Measurements from ENCODE around the gene RASSF1. TPM values are rescaled to one million over a fixed set of nuclear protein-coding genes. Genes with fewer than 3 reads are reported as not detected.

The RASSF1 gene
- total RNA-seq, 2 experiments from 2014 or later: 124 to 205 TPM

DNA sequence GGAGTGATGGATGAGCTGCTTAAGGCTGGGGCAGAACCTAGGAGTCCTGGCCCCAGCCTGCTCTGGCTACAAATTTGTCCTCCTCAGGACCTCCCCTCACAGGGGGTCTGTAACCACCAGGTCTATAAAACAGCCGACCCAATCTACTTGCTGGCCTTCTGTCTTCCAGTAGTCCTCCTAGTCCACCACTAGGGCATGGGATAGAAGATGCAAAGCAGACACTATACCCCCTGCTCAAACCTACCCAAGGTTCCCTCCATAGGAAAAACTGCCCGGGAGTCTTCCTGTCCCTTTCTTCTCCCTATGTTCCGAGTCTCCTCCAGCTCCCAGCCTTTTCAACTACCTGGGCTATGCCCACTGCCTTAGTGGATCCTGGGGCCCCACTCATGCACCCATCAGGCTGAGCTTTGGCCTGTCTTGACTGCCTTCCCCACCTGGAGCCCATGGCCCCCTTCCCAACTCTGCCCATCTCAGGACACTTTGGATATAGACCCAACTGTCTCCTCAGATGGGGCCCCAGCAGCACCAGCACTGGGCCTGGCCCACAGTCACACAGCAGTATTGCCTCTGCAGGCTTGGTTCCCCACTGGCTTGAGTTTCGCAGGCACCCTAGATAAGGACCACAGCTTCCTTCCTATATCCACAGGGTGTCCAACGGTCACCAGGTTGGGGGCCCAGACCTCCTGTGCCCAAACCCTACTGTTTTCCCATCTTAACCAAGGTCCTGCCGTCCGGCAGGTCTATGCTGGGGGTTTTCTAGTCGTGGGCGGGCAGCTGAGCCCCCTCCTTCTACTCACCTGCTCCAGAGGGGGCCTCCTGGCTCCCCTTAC, 42.5 kb downstream of the RASSF1 start:
- Mint-ChIP-seq H3K27me3 (no peaks in the 10 kb centered on the region), H3K4me1 (peaks cover 23% of the 10 kb centered on the region), H3K36me3 (peaks cover 5% of the 10 kb centered on the region), H3K9me3 (ENCODE audit: low read depth) (no peaks in the 10 kb centered on the region), H3K4me3 (peak overlapping the region; percentile 96), H3K27ac (peak overlapping the region; percentile 99)
- CTCF ChIA-PET: interaction anchor here (0.5 to 17.4 kb wide), 18 partner anchors 9 to 293 kb away, joined by 3 to 266 read pairs (median 4); partner anchors contain the start of genes HYAL2, RASSF1, TMEM115 and TUSC2
- ATAC-seq (no peak), DNase-seq (peak; percentile 54)

DNA sequence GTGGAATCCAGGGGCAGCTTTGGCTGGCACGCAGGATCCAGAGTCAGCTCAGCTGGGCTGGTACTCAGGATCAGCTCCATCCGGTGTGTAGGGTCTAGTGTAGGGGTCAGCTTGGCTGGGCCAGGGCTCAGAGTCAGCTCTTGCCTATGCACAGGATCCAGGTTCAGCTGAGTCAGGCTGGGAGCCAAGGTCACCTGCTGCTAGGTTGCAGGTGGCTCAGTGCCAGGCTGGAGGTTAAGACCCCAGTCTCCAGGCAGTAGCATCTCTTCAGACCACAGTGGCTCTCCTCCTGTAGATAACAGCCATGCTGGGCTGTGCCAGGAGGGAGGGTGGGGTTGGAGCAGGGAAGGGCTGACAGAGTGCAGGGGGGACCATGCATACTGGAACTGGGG, 43.3 kb downstream of the RASSF1 start:
- CTCF ChIA-PET: interaction anchor here (0.5 to 17.4 kb wide), 6 partner anchors 24 to 68 kb away, joined by 3 to 266 read pairs (median 4); partner anchors contain the start of genes HYAL2, TMEM115 and TUSC2
- H3K4me1 Mint-ChIP-seq: peaks cover 29% of the 10 kb centered on the region
- peak; percentile 41 for DNase-seq
- no peak for ATAC-seq
- peaks cover 5% of the 10 kb centered on the region for H3K36me3 Mint-ChIP-seq
- H3K27me3 Mint-ChIP-seq: no peaks in the 10 kb centered on the region
- H3K4me3 Mint-ChIP-seq: peak overlapping the region; percentile 96
- no peaks in the 10 kb centered on the region for H3K9me3 Mint-ChIP-seq (ENCODE audit: low read depth)
- H3K27ac Mint-ChIP-seq: peak overlapping the region; percentile 99

DNA sequence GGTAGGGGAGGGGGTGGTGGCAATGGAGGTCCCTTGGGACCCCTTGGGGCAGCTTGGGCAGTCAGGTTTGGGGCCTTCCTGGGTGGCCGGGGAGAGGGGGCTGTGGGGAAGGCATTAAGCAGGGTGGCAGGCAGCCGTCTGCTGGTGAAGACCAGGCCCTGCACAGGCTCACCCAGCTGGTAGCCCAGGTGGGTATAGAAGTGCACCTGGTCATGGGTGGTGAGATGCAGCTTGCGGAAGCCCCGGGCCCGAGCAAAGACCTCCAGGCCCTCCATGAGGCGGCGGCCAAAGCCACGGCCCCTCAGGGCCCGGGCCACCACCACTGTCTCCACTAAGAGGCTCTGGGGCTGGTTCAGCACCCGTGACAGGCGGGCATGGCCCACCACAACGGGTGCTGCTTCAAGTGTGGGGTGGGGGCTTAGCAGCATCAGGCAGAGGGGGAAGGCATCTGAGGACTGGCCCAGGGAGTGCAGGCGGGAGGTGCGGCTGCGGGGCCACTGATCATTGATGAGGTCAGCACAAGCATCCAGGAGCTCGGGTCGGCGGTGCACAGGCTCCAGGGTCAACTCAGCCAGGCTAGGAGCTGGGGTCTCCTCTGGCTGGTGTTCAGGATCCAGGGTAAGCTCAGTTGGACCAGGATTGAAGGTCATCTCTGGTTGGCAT, 43.8 kb downstream of the RASSF1 start:
- Mint-ChIP-seq H3K27ac (peak overlapping the region; percentile 99), H3K9me3 (ENCODE audit: low read depth) (no peaks in the 10 kb centered on the region), H3K27me3 (no peaks in the 10 kb centered on the region), H3K36me3 (peaks cover 5% of the 10 kb centered on the region), H3K4me1 (peaks cover 30% of the 10 kb centered on the region), H3K4me3 (no peak overlapping the region)
- CTCF ChIA-PET: interaction anchor here (1.6 to 17.4 kb wide), 2 partner anchors 25 to 63 kb away, joined by 4 to 266 read pairs; partner anchors contain the start of genes HYAL2, TMEM115 and TUSC2
- DNase-seq (peak; percentile 40), ATAC-seq (no peak)

DNA sequence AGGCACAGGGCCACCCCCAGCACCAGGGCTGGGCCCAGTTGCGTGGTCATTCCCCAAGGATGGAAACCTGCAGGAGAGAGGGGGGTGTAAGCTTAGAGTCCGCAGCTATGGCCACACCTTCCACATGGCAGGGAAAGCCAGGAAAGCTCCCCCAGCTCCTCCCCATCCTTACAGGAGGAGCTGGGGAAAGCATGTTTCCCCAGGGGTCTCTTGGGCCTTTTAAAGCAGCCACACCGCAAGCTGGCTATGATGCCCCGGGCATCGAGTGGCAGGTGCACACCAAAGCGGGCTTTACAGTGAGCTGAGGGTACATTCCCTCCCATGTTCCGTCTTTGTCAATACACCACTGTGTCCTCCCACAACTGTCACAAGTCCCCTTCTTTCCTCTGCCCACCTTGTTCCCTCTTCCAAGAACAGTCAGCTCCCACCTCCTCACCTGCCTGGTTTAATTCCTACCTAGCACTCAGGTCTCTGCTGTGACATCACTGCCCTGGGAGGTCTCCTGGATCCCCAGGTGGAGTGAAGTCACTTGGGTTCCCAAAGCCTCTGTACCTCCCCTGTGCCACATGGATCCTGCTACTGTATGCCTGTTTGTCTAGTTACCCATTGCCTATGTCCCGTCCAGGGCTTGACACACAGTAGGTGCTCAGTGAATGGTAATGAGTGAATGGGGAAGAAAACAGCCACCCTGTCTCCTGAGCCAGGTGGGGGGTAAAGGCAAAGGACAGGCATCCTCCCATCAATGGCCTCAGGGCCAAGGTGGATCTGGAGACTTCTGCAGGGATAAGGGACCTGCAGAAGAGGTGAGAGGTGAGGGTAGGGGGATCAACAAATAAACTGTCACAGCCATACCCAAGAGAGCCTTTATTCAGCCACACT, 44.8 kb downstream of the RASSF1 start:
- no peak for ATAC-seq
- CTCF ChIA-PET: interaction anchor here (0.9 to 17.4 kb wide), 4 partner anchors 26 to 69 kb away, joined by 3 to 266 read pairs (median 4); partner anchors contain the start of genes HYAL2 and TUSC2
- Mint-ChIP-seq H3K9me3 (ENCODE audit: low read depth) (no peaks in the 10 kb centered on the region), H3K4me1 (peaks cover 32% of the 10 kb centered on the region), H3K27ac (no peak overlapping the region), H3K4me3 (no peak overlapping the region), H3K27me3 (no peaks in the 10 kb centered on the region), H3K36me3 (peaks cover 5% of the 10 kb centered on the region)
- DNase-seq: no peak

DNA sequence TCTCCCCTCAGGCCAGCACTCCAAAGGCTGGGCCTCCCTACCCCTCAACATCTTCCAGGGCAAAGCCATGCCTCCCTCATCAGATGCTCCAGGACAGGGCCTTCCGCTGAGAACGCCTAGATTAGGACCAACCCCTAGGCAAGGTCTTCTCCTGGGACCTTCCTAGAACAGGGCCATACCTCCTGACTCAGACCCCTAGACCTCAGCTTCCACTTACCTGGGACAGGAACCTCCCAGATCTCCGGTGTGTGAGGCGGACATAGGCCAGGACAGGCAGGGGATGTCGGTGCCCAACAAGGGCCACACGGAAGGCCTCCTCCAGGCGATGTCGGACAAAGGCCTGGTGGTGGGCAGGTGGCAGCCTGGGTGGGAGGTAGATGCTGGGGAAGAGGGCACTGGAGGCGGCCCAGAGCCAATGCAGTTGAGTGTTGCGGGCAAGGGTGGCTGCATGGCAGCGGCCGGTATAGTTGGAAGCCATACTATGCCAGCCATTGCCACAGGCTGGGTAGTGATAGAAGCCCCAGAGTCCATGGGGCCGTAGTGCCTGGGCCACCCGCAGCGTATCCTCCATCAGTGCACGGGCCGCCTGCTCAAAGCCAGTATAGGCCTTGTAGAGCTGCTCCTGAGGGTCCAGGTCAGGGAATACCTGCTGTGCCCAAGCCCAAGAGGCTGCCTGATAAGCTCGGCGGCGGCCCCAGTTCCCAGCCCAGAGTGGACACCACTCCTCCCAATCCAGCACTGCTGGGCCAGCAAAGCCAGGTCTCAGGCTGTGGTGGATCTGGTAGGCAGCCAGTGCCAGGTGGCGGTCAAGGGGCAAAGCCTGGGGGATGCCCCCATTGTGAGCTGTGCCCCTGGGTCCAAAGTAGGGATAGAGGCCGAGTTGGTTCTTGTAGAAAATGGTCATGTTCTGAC, 45.9 kb downstream of the RASSF1 start:
- Mint-ChIP-seq H3K27ac (no peak overlapping the region), H3K4me3 (no peak overlapping the region), H3K9me3 (ENCODE audit: low read depth) (no peaks in the 10 kb centered on the region), H3K27me3 (no peaks in the 10 kb centered on the region), H3K4me1 (peaks cover 30% of the 10 kb centered on the region), H3K36me3 (peaks cover 7% of the 10 kb centered on the region)
- ATAC-seq (no peak), DNase-seq (peak; percentile 39)
- CTCF ChIA-PET: interaction anchor here (0.9 to 17.4 kb wide), 5 partner anchors 27 to 68 kb away, joined by 3 to 266 read pairs (median 3); partner anchors contain the start of genes HYAL2 and TUSC2

DNA sequence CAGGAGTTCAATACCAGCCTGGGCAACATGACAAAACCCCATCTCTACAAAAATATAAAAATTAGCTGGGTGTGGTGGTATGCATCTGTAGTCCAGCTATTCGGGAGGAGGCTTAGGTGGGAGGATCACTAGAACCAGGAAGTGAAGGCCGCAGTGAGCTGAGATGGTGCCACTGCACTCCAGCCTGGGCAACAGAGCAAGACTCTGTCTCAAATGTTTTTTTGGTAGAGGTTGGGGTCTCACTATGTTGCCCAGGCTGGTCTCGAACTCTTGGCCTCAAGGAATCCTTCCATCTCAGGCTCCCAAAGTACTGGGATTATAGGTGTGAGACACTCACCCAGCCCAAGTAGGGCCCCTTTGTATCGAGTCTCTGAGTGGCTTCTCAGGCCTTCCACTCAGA, 46.5 kb downstream of the RASSF1 start:
- no peaks in the 10 kb centered on the region for H3K9me3 Mint-ChIP-seq (ENCODE audit: low read depth)
- DNase-seq (no peak), ATAC-seq (no peak)
- H3K4me3 Mint-ChIP-seq: no peak overlapping the region
- peaks cover 29% of the 10 kb centered on the region for H3K4me1 Mint-ChIP-seq
- CTCF ChIA-PET: interaction anchor here (1.6 to 17.4 kb wide), 2 partner anchors 27 to 55 kb away, joined by 3 to 266 read pairs; partner anchors contain the start of genes HYAL2 and TUSC2
- H3K27ac Mint-ChIP-seq: no peak overlapping the region
- no peaks in the 10 kb centered on the region for H3K27me3 Mint-ChIP-seq
- H3K36me3 Mint-ChIP-seq: peaks cover 7% of the 10 kb centered on the region

DNA sequence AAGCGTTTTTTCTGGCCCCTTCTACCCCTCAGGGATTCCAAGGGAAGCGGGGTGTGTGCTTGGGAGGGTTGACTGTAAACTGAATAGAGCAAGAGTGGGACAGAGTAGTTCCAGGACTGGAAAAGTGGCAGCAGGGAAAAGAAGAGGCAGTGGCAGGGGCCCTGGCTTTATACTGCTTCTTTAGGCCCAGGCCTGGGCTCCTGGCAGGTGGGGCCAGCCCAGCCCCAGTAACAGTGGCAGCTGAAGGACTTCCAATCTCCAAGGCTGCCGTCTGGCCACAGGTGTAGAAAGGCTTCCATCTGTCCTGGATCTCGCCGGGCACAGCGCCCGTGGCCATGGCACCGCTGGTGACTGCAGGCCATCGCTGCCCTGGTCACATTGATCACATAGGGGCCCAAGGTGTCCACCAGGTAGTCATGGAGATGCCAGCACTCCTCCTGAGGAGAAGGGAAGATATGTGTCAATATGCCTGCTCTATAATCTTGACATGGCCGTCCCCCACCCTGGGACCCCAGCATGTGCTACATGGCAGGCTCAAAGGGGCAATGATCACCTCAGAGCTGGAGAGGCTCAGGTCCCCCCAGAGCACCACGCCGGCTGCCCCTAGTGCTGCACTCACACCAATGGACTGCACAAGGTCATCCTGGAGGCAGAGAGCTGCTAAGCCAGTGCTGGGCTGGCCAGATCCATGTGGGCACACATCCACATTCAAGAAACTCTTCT, 47.4 kb downstream of the RASSF1 start:
- Mint-ChIP-seq H3K27ac (peak overlapping the region; percentile 97), H3K4me1 (peaks cover 29% of the 10 kb centered on the region), H3K27me3 (no peaks in the 10 kb centered on the region), H3K36me3 (peaks cover 9% of the 10 kb centered on the region), H3K9me3 (ENCODE audit: low read depth) (no peaks in the 10 kb centered on the region), H3K4me3 (peak overlapping the region; percentile 79)
- DNase-seq: peak; percentile 41
- CTCF ChIA-PET: interaction anchor here (1.0 to 17.4 kb wide), 7 partner anchors 16 to 99 kb away, joined by 3 to 266 read pairs (median 7); partner anchors contain the start of genes GNAI2, HYAL2 and TUSC2
- no peak for ATAC-seq

DNA sequence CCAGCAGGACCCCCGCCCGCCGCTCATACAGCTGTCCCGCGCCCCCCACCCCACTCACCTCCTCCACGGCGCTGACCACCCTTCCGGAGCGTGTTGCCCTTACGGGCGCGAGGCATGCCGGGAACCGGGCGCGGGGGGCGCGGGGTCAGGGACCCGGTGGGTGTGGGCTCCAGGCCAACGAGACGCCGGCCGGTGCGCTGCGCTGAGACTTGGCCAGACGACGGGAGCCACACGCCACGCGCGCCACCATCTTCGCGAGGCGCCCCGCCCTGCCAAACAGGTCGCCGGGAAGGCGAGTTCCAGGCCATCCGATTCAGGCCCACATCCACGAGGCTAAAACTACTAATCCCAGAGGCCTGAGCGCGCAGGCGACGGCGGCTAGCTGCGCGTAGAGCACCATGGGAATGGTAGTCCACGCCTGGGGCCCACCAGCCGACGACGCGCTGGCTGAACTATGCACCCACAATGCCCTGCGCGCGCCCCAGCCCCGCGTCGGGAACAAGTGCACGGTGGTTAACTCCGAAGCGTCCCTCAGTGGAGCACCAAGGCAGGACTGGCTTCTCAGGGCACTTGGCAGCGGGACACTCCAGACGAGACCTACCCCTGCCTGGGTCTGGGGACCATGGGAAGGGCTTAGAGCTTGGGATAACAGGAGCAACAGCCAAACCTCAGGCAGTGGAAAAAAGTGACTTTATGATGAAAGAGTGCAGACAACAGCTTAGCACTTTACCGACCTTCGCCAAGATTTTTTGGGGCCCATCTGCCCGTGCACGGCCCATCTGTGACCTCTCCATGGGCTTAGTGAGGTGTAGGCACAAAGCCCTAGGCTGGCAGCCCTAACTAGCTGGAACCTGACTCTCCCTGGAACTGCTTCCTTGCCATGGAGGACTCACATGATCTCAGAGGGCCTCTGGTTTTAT, 48.2 kb downstream of the RASSF1 start, which contains the start of gene IFRD2:
Gene IFRD2 (minus strand): TSS at position 271 of the 920 bp plus-strand sequence. CDS start 155 bp downstream, at position 116.
- Mint-ChIP-seq H3K27ac (peak within 1 kb of the TSS; percentile 97), H3K4me3 (peak within 1 kb of the TSS; percentile 79), H3K27me3 (no peaks in the 10 kb centered on the region), H3K36me3 (peaks cover 10% of the 10 kb centered on the region), H3K9me3 (ENCODE audit: low read depth) (no peaks in the 10 kb centered on the region), H3K4me1 (peaks cover 22% of the 10 kb centered on the region)
- CTCF ChIA-PET: interaction anchor here (0.7 to 17.4 kb wide), 12 partner anchors 11 to 98 kb away, joined by 3 to 266 read pairs (median 4); partner anchors contain the start of genes GNAI2, HYAL2 and TUSC2
- DNase-seq (peak; percentile 98), ATAC-seq (peak; percentile 98)

DNA sequence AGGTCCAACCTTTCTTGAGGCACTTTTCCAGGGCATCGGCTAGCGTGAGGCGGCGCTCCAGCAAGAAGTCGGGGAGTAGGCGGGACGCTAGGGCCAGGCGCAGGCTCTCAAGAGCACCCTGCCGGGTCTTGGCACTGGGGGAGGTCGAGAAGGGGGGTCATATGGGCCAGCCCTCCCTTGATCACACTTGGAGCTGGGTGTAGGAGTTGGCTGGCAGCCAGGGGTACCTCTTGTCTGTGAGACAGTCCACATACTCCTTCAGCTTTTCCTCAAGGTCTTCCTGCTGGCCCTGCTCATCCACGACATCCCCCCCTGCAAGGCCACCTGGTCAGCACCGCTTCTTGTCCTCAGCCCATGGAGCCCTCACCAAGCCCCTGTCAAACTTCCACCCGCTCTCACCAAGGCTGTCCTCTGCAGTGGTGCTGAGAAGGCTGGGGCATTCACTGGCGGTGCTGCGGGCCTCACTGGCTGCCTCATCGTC, 50.4 kb downstream of the RASSF1 start:
- no peaks in the 10 kb centered on the region for H3K27me3 Mint-ChIP-seq
- no peaks in the 10 kb centered on the region for H3K9me3 Mint-ChIP-seq (ENCODE audit: low read depth)
- CTCF ChIA-PET: interaction anchor here (1.0 to 4.0 kb wide), 3 partner anchors 12 to 44 kb away, joined by 3 to 18 read pairs (median 4); no protein-coding TSS in a partner anchor
- no peak for ATAC-seq
- peaks cover 6% of the 10 kb centered on the region for H3K36me3 Mint-ChIP-seq
- no peak overlapping the region for H3K27ac Mint-ChIP-seq
- peaks cover 19% of the 10 kb centered on the region for H3K4me1 Mint-ChIP-seq
- DNase-seq: no peak
- H3K4me3 Mint-ChIP-seq: peak overlapping the region; percentile 24

DNA sequence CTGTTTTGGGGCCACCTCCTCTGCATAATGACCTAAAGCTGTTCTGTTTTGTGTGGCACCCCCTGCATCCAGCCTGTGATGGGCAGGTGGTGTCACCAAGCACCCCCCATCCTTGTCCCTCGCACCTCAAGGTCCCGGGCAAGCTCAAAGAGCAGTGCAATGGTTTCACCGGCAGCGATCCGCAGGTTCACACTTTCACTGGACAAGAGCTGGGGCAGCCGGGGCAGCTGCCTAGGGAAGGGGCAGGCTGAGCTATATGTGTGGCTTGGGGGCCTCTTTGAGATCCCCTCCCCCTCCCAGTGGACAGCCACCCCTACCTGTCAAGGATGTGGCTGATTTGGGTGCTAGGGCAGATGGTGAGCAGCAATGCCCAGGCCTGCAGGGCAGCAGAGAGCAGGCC, 51.5 kb downstream of the RASSF1 start:
- CTCF ChIA-PET: interaction anchor here (1.1 to 4.0 kb wide), 4 partner anchors 9 to 34 kb away, joined by 3 to 18 read pairs (median 5); partner anchors contain the start of gene HYAL2
- peaks cover 6% of the 10 kb centered on the region for H3K36me3 Mint-ChIP-seq
- DNase-seq: no peak
- no peak for ATAC-seq
- no peak overlapping the region for H3K4me3 Mint-ChIP-seq
- no peak overlapping the region for H3K27ac Mint-ChIP-seq
- peaks cover 19% of the 10 kb centered on the region for H3K4me1 Mint-ChIP-seq
- no peaks in the 10 kb centered on the region for H3K9me3 Mint-ChIP-seq (ENCODE audit: low read depth)
- H3K27me3 Mint-ChIP-seq: no peaks in the 10 kb centered on the region

Data from activated CD8-positive, alpha-beta memory T cell treated with anti-CD3 and anti-CD28 coated beads, Interleukin-2, amount 10 ng/mL, durations not matched to agents 7 days and 5 days (primary cell).